ENCODE data around the gene RAB5A. TPM values are rescaled to one million over a fixed set of nuclear protein-coding genes. Genes with fewer than 3 reads are reported as not detected.

Gene RAB5A
- total RNA-seq, 1 experiment from 2014 or later = 97.1 TPM

GRCh38 chr3:20008646-20009045 is 61.7 kb downstream of the RAB5A start:
- DNase-seq (ENCODE audit: low spot score) = no peak
- Mint-ChIP-seq H3K36me3 (no peaks in the 10 kb centered on the region), H3K27ac (no peak overlapping the region), H3K9me3 (no peaks in the 10 kb centered on the region), H3K4me1 (no peaks in the 10 kb centered on the region), H3K4me3 (no peak overlapping the region), H3K27me3 (ENCODE audit: low read depth) (no peaks in the 10 kb centered on the region)
- no peak for TF ChIP-seq GRHL2 (CRISPR knock-in tag; IDR thresholded peaks at IDR 0.05; ENCODE audit: insufficient replicate concordance, severe bottlenecking)
- no peak for TF ChIP-seq SMAD3 (CRISPR knock-in tag; IDR thresholded peaks at IDR 0.05; ENCODE audit: borderline replicate concordance)
- no peak for TF ChIP-seq USF1 (CRISPR knock-in tag; IDR thresholded peaks at IDR 0.05)
- TF ChIP-seq TEAD4 (CRISPR knock-in tag; IDR thresholded peaks at IDR 0.05) = no peak
- no peak for TF ChIP-seq CBFB (CRISPR knock-in tag; IDR thresholded peaks at IDR 0.05; ENCODE audit: low read depth)
- no peak for TF ChIP-seq NFYB (CRISPR knock-in tag; conservative IDR thresholded peaks at IDR 0.05; ENCODE audit: low read depth)
- TF ChIP-seq E2F1 (CRISPR knock-in tag; IDR thresholded peaks at IDR 0.05) = no peak
- no peak for TF ChIP-seq ZNF281 (CRISPR knock-in tag; IDR thresholded peaks at IDR 0.05)
- TF ChIP-seq FOXJ3 (CRISPR knock-in tag; IDR thresholded peaks at IDR 0.05; ENCODE audit: borderline replicate concordance) = no peak
- no peak for TF ChIP-seq ZNF263 (CRISPR knock-in tag; IDR thresholded peaks at IDR 0.05; ENCODE audit: low read depth)
- no peak for TF ChIP-seq ELF4 (CRISPR knock-in tag; IDR thresholded peaks at IDR 0.05; ENCODE audit: low read depth)
- no peak for TF ChIP-seq PRRX2 (CRISPR knock-in tag; IDR thresholded peaks at IDR 0.05)
- TF ChIP-seq JAZF1 (CRISPR knock-in tag; IDR thresholded peaks at IDR 0.05) = no peak
- TF ChIP-seq USF2 (CRISPR knock-in tag; IDR thresholded peaks at IDR 0.05) = no peak
- TF ChIP-seq GTF2I (CRISPR knock-in tag; conservative IDR thresholded peaks at IDR 0.05) = no peak
- no peak for TF ChIP-seq ETV6 (CRISPR knock-in tag; IDR thresholded peaks at IDR 0.05)
- no peak for TF ChIP-seq OVOL2 (CRISPR knock-in tag; IDR thresholded peaks at IDR 0.05; ENCODE audit: borderline replicate concordance)
- no peak for TF ChIP-seq RELA (CRISPR knock-in tag; IDR thresholded peaks at IDR 0.05; ENCODE audit: borderline replicate concordance)
- TF ChIP-seq ZNF138 (CRISPR knock-in tag; conservative IDR thresholded peaks at IDR 0.05) = no peak
- TF ChIP-seq ERG (CRISPR knock-in tag; IDR thresholded peaks at IDR 0.05) = no peak
- POLR2A ChIA-PET = no interaction called here
- CTCF ChIA-PET = interaction anchor here (1.3 kb wide), 1 partner anchor 133 kb away, joined by 3 read pairs; no protein-coding TSS in a partner anchor
- ATAC-seq = no peak

GRCh38 chr3:20012164-20012563 is 65.3 kb downstream of the RAB5A start, which contains the start of gene PP2D1:
TSS of gene PP2D1 (minus strand) at chr3:20012264. CDS start at chr3:20012072, 192 bp downstream.
- ChIA-PET CTCF (no interaction called here), POLR2A (no interaction called here)
- no peak for DNase-seq (ENCODE audit: low spot score)
- H3K27me3 Mint-ChIP-seq (ENCODE audit: low read depth) = no peaks in the 10 kb centered on the region
- ATAC-seq = no peak
- no peaks in the 10 kb centered on the region for H3K36me3 Mint-ChIP-seq
- no peak within 1 kb of the TSS for H3K27ac Mint-ChIP-seq
- H3K4me1 Mint-ChIP-seq = no peaks in the 10 kb centered on the region
- no peak within 1 kb of the TSS for H3K4me3 Mint-ChIP-seq
- no peaks in the 10 kb centered on the region for H3K9me3 Mint-ChIP-seq
- TF ChIP-seq NFYB (CRISPR knock-in tag; conservative IDR thresholded peaks at IDR 0.05; ENCODE audit: low read depth) (no peak), NR3C1 (CRISPR knock-in tag; conservative IDR thresholded peaks at IDR 0.05; ENCODE audit: low read depth) (no peak), USF2 (CRISPR knock-in tag; IDR thresholded peaks at IDR 0.05) (no peak), MXD4 (CRISPR knock-in tag; IDR thresholded peaks at IDR 0.05; ENCODE audit: borderline replicate concordance) (no peak), ATF3 (CRISPR knock-in tag; conservative IDR thresholded peaks at IDR 0.05) (no peak), EMX1 (CRISPR knock-in tag; IDR thresholded peaks at IDR 0.05) (no peak), NR2C2 (CRISPR knock-in tag; IDR thresholded peaks at IDR 0.05) (no peak), JUN (CRISPR knock-in tag; IDR thresholded peaks at IDR 0.05) (no peak), ZNF281 (CRISPR knock-in tag; IDR thresholded peaks at IDR 0.05) (no peak)
